Lower leg skin (tissue), 3 donors: Measurements from ENCODE around the gene EHBP1.

Experiments
- POLR2A ChIP-seq, 2 donors: fragments of 450-650 bp; IDR thresholded peaks; one replicate each; pipeline ENCODE4 v1.6.1; 2016 to 2017; ENCODE audit warnings: antibody characterized with exemption in 2 of 2, mild to moderate bottlenecking in 1 of 2, moderate library complexity in 1 of 2
- TF ChIP-seq, protein P1 (sequence below), 3 donors: fragments of 450-650 bp; IDR thresholded peaks; one replicate each; pipeline ENCODE4 v1.5.1; 2016; ENCODE audit warnings: antibody characterized with exemption in 3 of 3, mild to moderate bottlenecking in 3 of 3, moderate library complexity in 2 of 3

DNA sequence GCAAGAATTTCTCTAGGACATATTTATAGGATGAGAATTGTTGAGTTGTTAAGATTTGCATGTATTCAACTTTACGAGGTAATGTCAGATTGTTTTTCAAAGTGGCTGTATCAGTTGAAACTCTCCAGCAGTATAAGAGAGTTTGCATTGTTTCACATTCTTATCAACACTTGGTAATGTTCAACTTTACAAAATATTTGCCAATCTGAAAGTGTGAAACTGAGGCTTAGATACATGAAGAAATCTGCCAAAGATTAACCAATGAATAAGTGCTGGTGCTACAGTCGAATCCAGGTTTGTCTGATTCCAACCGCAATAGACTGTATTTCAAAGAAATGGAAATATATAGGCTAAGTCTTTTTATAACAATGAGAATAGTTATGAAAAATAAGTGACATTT, 117.0 kb downstream of the EHBP1 start:
- TF ChIP-seq, protein P1, sequence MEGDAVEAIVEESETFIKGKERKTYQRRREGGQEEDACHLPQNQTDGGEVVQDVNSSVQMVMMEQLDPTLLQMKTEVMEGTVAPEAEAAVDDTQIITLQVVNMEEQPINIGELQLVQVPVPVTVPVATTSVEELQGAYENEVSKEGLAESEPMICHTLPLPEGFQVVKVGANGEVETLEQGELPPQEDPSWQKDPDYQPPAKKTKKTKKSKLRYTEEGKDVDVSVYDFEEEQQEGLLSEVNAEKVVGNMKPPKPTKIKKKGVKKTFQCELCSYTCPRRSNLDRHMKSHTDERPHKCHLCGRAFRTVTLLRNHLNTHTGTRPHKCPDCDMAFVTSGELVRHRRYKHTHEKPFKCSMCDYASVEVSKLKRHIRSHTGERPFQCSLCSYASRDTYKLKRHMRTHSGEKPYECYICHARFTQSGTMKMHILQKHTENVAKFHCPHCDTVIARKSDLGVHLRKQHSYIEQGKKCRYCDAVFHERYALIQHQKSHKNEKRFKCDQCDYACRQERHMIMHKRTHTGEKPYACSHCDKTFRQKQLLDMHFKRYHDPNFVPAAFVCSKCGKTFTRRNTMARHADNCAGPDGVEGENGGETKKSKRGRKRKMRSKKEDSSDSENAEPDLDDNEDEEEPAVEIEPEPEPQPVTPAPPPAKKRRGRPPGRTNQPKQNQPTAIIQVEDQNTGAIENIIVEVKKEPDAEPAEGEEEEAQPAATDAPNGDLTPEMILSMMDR (IDR thresholded peaks at IDR 0.05) = no peak
- TF ChIP-seq POLR2A (IDR thresholded peaks at IDR 0.05) = no peak
